DND-41 (cell line): ENCODE data around the gene CRTC3.
"Not testable (repeated sequence)": the region's sequence is repeated elsewhere in the genome, so short reads cannot be mapped to it uniquely, and the experiment has no call there.

Source experiments
- ATAC-seq: fragments of 200-7000 bp; cut with Tn5 transposase; 3 replicates; pipeline ENCODE4 v1.9.1; 2021; ENCODE audit warnings: low read depth; ENCODE audit not compliant: insufficient read depth
- DNase-seq: peaks from one replicate; pipeline ENCODE4 v3.0.0-alpha.2; 2020
- H2AFZ ChIP-seq: 2 replicates; pipeline ENCODE4 v1.6.0; 2012; ENCODE audit warnings: low read depth, low read length
- H3K27ac ChIP-seq: 2 replicates; pipeline ENCODE4 v1.5.1; 2012; ENCODE audit warnings: low read length, inconsistent platforms
- H3K27me3 ChIP-seq: fragments of 200-600 bp; sonication (generic); 2 replicates; pipeline ENCODE4 v1.6.0; 2012; ENCODE audit warnings: low read length, mild to moderate bottlenecking, inconsistent platforms; ENCODE audit not compliant: insufficient read depth, poor library complexity
- H3K36me3 ChIP-seq: 2 replicates; pipeline ENCODE4 v1.5.1; 2012; ENCODE audit warnings: low read length, inconsistent platforms; ENCODE audit not compliant: insufficient read depth
- H3K4me1 ChIP-seq: 2 replicates; pipeline ENCODE4 v1.5.1; 2012; ENCODE audit warnings: mild to moderate bottlenecking, low read length; ENCODE audit not compliant: insufficient read depth
- H3K4me2 ChIP-seq: 2 replicates; pipeline ENCODE4 v1.6.0; 2012; ENCODE audit warnings: mild to moderate bottlenecking, moderate library complexity, low read length, inconsistent platforms; ENCODE audit not compliant: insufficient read depth
- H3K4me3 ChIP-seq, 2 experiments: fragments of 200-600 bp in 1 of 2; shearing (Covaris generic) in 1 of 2; 2 replicates each; pipeline ENCODE4 v1.5.1; 2012 to 2016; ENCODE audit warnings: inconsistent platforms in 2 of 2, low read length in 2 of 2, mild to moderate bottlenecking in 2 of 2, low read depth in 1 of 2, moderate library complexity in 1 of 2
- H3K79me2 ChIP-seq: 2 replicates; pipeline ENCODE4 v1.6.0; 2012; ENCODE audit warnings: low read length, inconsistent platforms; ENCODE audit not compliant: insufficient read depth
- H3K9ac ChIP-seq: 2 replicates; pipeline ENCODE4 v1.6.0; 2012; ENCODE audit warnings: low read depth, mild to moderate bottlenecking, inconsistent platforms, low read length, moderate library complexity
- H3K9me3 ChIP-seq: 2 replicates; pipeline ENCODE4 v1.5.1; 2012; ENCODE audit warnings: low read length, moderate library complexity, mild to moderate bottlenecking, inconsistent platforms; ENCODE audit not compliant: insufficient read depth, severe bottlenecking
- H4K20me1 ChIP-seq: 2 replicates; pipeline ENCODE4 v1.6.0; 2012; ENCODE audit warnings: low read length; ENCODE audit not compliant: insufficient read depth
- EZH2 ChIP-seq: IDR thresholded peaks from 3 replicates; pipeline ENCODE4 v1.6.1; 2012; ENCODE audit warnings: borderline replicate concordance, low read depth, mild to moderate bottlenecking, moderate library complexity, low read length, inconsistent platforms; ENCODE audit not compliant: severe bottlenecking
- TF ChIP-seq, protein P1 (sequence below): IDR thresholded peaks from 2 replicates; pipeline ENCODE4 v1.5.1; 2012; ENCODE audit warnings: borderline replicate concordance, low read length, moderate library complexity, mild to moderate bottlenecking; ENCODE audit not compliant: poor library complexity, severe bottlenecking; ENCODE audit errors: extremely low read depth

CRTC3 gene

DNA sequence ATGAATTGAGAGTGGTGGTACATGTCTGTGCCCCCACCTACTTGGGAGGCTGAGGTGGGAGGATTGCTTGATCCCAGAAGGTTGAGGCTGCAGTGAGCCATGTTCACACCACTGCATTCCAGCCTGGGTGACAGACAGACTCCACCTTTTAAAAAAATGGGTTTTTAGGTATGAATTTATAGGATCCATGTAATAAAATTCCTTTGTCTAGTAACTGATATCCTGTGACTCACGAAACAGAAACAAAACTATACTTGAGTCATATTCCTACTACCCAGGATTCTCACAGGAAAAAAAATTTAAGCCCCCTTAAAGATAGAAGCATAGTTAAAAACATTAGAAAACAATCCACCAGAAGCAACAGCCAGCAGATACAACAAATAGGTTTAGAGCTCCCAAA, 10.0 kb upstream of the CRTC3 start:
- DNase-seq (no peak), ATAC-seq (no peak)
- H3K4me2 ChIP-seq: no peak overlapping the region
- no peaks in the 10 kb centered on the region for H3K9me3 ChIP-seq
- H3K4me3 ChIP-seq: no peak overlapping the region
- H3K4me1 ChIP-seq: no peaks in the 10 kb centered on the region
- H3K9ac ChIP-seq: no peak overlapping the region
- TF ChIP-seq, protein P1, sequence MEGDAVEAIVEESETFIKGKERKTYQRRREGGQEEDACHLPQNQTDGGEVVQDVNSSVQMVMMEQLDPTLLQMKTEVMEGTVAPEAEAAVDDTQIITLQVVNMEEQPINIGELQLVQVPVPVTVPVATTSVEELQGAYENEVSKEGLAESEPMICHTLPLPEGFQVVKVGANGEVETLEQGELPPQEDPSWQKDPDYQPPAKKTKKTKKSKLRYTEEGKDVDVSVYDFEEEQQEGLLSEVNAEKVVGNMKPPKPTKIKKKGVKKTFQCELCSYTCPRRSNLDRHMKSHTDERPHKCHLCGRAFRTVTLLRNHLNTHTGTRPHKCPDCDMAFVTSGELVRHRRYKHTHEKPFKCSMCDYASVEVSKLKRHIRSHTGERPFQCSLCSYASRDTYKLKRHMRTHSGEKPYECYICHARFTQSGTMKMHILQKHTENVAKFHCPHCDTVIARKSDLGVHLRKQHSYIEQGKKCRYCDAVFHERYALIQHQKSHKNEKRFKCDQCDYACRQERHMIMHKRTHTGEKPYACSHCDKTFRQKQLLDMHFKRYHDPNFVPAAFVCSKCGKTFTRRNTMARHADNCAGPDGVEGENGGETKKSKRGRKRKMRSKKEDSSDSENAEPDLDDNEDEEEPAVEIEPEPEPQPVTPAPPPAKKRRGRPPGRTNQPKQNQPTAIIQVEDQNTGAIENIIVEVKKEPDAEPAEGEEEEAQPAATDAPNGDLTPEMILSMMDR: no peak
- TF ChIP-seq EZH2: no peak
- no peak overlapping the region for H3K27ac ChIP-seq
- H3K79me2 ChIP-seq: no peaks in the 10 kb centered on the region
- no peaks in the 10 kb centered on the region for H4K20me1 ChIP-seq
- H3K27me3 ChIP-seq: no peaks in the 10 kb centered on the region
- no peaks in the 10 kb centered on the region for H3K36me3 ChIP-seq
- H2AFZ ChIP-seq: no peak overlapping the region

DNA sequence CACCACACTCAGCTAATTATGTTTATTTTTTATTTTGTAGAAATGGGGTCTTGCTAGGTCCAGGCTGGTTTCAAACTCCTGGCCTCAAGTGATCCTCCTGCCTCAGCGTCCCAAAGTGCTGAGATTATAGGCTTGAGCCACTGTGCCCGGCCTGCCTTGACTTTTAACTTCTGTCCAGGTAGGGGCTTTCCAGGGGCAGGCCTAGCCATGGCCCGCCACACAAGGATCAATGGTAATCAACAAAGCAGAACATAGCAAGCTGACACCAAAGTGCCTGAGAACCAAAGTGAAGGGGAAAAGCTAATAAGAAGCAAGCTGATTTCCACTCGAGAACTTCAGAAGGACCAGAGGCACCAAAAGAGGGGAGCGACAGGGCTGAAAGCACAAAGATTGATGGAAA, 9.4 kb upstream of the CRTC3 start:
- DNase-seq (no peak), ATAC-seq (no peak)
- H2AFZ ChIP-seq: no peak overlapping the region
- TF ChIP-seq, protein P1: no peak
- no peak for TF ChIP-seq EZH2
- H3K79me2 ChIP-seq: no peaks in the 10 kb centered on the region
- no peaks in the 10 kb centered on the region for H3K4me1 ChIP-seq
- H4K20me1 ChIP-seq: no peaks in the 10 kb centered on the region
- no peak overlapping the region for H3K4me2 ChIP-seq
- H3K36me3 ChIP-seq: no peaks in the 10 kb centered on the region
- no peaks in the 10 kb centered on the region for H3K9me3 ChIP-seq
- H3K9ac ChIP-seq: no peak overlapping the region
- no peak overlapping the region for H3K4me3 ChIP-seq
- no peak overlapping the region for H3K27ac ChIP-seq
- no peaks in the 10 kb centered on the region for H3K27me3 ChIP-seq

DNA sequence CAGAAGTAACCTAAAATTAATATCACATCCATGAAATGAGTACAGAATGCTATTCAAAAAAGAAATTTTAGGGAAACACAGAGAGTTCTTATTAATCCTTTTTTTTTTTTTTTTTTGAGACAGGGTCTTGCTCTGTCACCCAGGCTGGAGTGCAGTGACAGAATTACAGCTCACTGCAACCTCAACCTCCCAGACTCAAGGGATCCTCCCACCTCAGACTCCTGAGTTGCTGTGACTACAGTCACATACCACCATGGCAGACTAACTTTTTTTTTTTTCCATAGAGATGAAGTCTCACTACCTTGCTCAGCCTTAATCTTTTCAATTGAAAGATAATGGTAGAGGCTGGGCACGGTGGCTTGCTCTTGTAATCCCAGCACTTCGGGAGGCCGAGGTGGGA, 6.3 kb upstream of the CRTC3 start:
- Histone ChIP-seq H3K9ac (no peak overlapping the region), H4K20me1 (no peaks in the 10 kb centered on the region), H3K4me3 (no peak overlapping the region), H2AFZ (no peak overlapping the region), H3K27me3 (no peaks in the 10 kb centered on the region), H3K4me1 (no peaks in the 10 kb centered on the region), H3K27ac (no peak overlapping the region), H3K79me2 (no peaks in the 10 kb centered on the region), H3K9me3 (no peaks in the 10 kb centered on the region), H3K36me3 (no peaks in the 10 kb centered on the region), H3K4me2 (no peak overlapping the region)
- TF ChIP-seq, protein P1: no peak
- no peak for TF ChIP-seq EZH2
- no peak for ATAC-seq
- no peak for DNase-seq

DNA sequence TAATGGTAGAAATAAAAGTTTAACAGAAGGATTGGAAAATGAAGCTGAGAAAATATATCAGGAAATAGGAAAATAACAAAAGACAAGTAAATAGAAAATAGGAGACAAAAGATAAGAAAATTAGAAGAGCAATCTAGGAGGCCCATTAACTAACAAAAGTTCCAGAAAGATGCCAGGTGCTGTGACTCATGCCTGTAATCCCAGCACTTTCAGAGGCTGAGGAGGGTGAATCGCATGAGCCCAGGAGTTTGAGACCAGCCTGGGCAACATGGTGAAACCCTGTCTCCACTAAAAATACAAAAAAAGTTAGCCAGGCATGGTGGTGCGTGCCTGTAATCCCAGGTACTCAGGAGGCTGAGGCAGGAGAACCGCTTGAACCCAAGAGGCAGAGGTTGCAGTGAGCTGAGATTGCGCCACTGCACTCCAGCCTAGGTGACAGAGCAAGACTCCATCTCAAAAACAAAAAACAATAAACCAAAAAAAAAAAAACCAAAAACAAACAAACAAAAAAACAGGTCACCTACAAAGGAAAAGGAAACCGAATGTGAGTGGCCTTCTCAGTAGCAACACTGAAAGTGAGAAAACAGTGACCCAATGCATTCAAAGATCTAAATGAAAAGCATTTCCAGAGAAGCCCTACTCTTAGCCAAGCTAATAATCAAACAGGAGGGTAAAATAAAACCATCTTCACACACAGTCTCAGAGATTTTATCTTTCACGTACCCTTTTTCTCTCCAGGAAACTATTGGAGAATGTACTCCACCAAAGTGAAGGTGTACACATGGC, 5.5 kb upstream of the CRTC3 start:
- not testable (repeated sequence) for H4K20me1 ChIP-seq, H2AFZ ChIP-seq, H3K9ac ChIP-seq, H3K36me3 ChIP-seq, H3K4me2 ChIP-seq, ATAC-seq, H3K9me3 ChIP-seq, H3K27me3 ChIP-seq, H3K4me1 ChIP-seq, H3K27ac ChIP-seq, H3K79me2 ChIP-seq, DNase-seq, H3K4me3 ChIP-seq
